ENCODE results near the gene HBE1. TPM values are rescaled to one million over a fixed set of nuclear protein-coding genes. Genes with fewer than 3 reads are reported as not detected.

HBE1 gene
- polyA plus RNA-seq, 1 donor (not counting 4 experiments of a cell fraction or from before 2014, with no cell fraction given): not detected

GRCh38 chr11:5293028-5293427 is 23.3 kb upstream of the HBE1 start:
- no peak for TF ChIP-seq EZH2 (IDR thresholded peaks at IDR 0.05; ENCODE audit: low read length)
- TF ChIP-seq, protein P1, sequence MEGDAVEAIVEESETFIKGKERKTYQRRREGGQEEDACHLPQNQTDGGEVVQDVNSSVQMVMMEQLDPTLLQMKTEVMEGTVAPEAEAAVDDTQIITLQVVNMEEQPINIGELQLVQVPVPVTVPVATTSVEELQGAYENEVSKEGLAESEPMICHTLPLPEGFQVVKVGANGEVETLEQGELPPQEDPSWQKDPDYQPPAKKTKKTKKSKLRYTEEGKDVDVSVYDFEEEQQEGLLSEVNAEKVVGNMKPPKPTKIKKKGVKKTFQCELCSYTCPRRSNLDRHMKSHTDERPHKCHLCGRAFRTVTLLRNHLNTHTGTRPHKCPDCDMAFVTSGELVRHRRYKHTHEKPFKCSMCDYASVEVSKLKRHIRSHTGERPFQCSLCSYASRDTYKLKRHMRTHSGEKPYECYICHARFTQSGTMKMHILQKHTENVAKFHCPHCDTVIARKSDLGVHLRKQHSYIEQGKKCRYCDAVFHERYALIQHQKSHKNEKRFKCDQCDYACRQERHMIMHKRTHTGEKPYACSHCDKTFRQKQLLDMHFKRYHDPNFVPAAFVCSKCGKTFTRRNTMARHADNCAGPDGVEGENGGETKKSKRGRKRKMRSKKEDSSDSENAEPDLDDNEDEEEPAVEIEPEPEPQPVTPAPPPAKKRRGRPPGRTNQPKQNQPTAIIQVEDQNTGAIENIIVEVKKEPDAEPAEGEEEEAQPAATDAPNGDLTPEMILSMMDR (optimal IDR thresholded peaks at IDR 0.05 in 1 of 3, IDR thresholded peaks at IDR 0.05 in 1 of 3, conservative IDR thresholded peaks at IDR 0.05 in 1 of 3; ENCODE audit: extremely low read depth in 1 of 3, insufficient read depth in 2 of 3, low read length in 3 of 3): no peak
- no peaks in the 10 kb centered on the region for H3K27me3 ChIP-seq (ENCODE audit: control insufficient read depth, extremely low read depth, insufficient read depth, low read length)
- no peak overlapping the region for H2AFZ ChIP-seq (ENCODE audit: control insufficient read depth, low read length)
- DNase-seq (ENCODE audit: low read depth, low spot score): no peak
- H3K27ac ChIP-seq (ENCODE audit: control insufficient read depth, insufficient read depth, low read length): no peak overlapping the region
- FAIRE-seq: no peak
- no peak overlapping the region for H3K9ac ChIP-seq (ENCODE audit: control insufficient read depth, extremely low read depth, insufficient read depth, low read length)
- dilution Hi-C loops (cut with MboI; ENCODE audit: extremely low pct_ligation_motif_present, low sequenced_read_pairs): no loop called here
- H3K9me3 ChIP-seq (ENCODE audit: control insufficient read depth, low read depth, low read length): no peaks in the 10 kb centered on the region
- no peaks in the 10 kb centered on the region for H3K36me3 ChIP-seq (ENCODE audit: control insufficient read depth in 2 of 2, extremely low read depth in 1 of 2, insufficient read depth in 2 of 2, low read length in 2 of 2)
- no peaks in the 10 kb centered on the region for H3K9me1 ChIP-seq (ENCODE audit: control insufficient read depth, extremely low read depth, insufficient read depth, low read length)
- peaks cover 5% of the 10 kb centered on the region for H3K4me1 ChIP-seq (ENCODE audit: control insufficient read depth, extremely low read depth, insufficient read depth, low read length)
- H3K4me3 ChIP-seq (ENCODE audit: control insufficient read depth in 2 of 3, extremely low read depth in 1 of 3, insufficient read depth in 2 of 3, low read depth in 1 of 3, low read length in 3 of 3): no peak overlapping the region
- no peaks in the 10 kb centered on the region for H3K79me2 ChIP-seq (ENCODE audit: control insufficient read depth, insufficient read depth, low read length)
- no peaks in the 10 kb centered on the region for H4K20me1 ChIP-seq (ENCODE audit: control insufficient read depth, extremely low read depth, insufficient read depth, low read length)
- H3K4me2 ChIP-seq (ENCODE audit: control insufficient read depth, extremely low read depth, insufficient read depth, low read depth, low read length): no peak overlapping the region

GRCh38 chr11:5291207-5291838 is 21.6 kb upstream of the HBE1 start:
- no peak overlapping the region for H2AFZ ChIP-seq (ENCODE audit: control insufficient read depth, low read length)
- TF ChIP-seq EZH2 (IDR thresholded peaks at IDR 0.05; ENCODE audit: low read length): no peak
- TF ChIP-seq, protein P1 (optimal IDR thresholded peaks at IDR 0.05 in 1 of 3, IDR thresholded peaks at IDR 0.05 in 1 of 3, conservative IDR thresholded peaks at IDR 0.05 in 1 of 3; ENCODE audit: extremely low read depth in 1 of 3, insufficient read depth in 2 of 3, low read length in 3 of 3): peak; percentile 66 to 81 (median 77)
- no peak overlapping the region for H3K4me2 ChIP-seq (ENCODE audit: control insufficient read depth, extremely low read depth, insufficient read depth, low read depth, low read length)
- H3K9me1 ChIP-seq (ENCODE audit: control insufficient read depth, extremely low read depth, insufficient read depth, low read length): no peaks in the 10 kb centered on the region
- FAIRE-seq (peak; percentile 71), DNase-seq (ENCODE audit: low read depth, low spot score) (no peak)
- no peak overlapping the region for H3K9ac ChIP-seq (ENCODE audit: control insufficient read depth, extremely low read depth, insufficient read depth, low read length)
- H3K27ac ChIP-seq (ENCODE audit: control insufficient read depth, insufficient read depth, low read length): no peak overlapping the region
- no peak overlapping the region for H3K4me3 ChIP-seq (ENCODE audit: control insufficient read depth in 2 of 3, extremely low read depth in 1 of 3, insufficient read depth in 2 of 3, low read depth in 1 of 3, low read length in 3 of 3)
- dilution Hi-C loops (cut with MboI; ENCODE audit: extremely low pct_ligation_motif_present, low sequenced_read_pairs): no loop called here
- H4K20me1 ChIP-seq (ENCODE audit: control insufficient read depth, extremely low read depth, insufficient read depth, low read length): no peaks in the 10 kb centered on the region
- no peaks in the 10 kb centered on the region for H3K27me3 ChIP-seq (ENCODE audit: control insufficient read depth, extremely low read depth, insufficient read depth, low read length)
- H3K9me3 ChIP-seq (ENCODE audit: control insufficient read depth, low read depth, low read length): no peaks in the 10 kb centered on the region
- H3K4me1 ChIP-seq (ENCODE audit: control insufficient read depth, extremely low read depth, insufficient read depth, low read length): peaks cover 10% of the 10 kb centered on the region
- H3K36me3 ChIP-seq (ENCODE audit: control insufficient read depth in 2 of 2, extremely low read depth in 1 of 2, insufficient read depth in 2 of 2, low read length in 2 of 2): no peaks in the 10 kb centered on the region
- no peaks in the 10 kb centered on the region for H3K79me2 ChIP-seq (ENCODE audit: control insufficient read depth, insufficient read depth, low read length)

Data from keratinocyte (primary cell).